Endothelial cell of umbilical vein (primary cell): Measurements from ENCODE around the gene MEGF11. TPM values are rescaled to one million over a fixed set of nuclear protein-coding genes. Genes with fewer than 3 reads are reported as not detected.

Experiments used
- BruUV-seq: library from RNA; stranded (reverse); fragments of 400-500 nt; replicated peaks from 2 replicates; lab custom pipeline; 2021; lab: Mats Ljungman, UMichigan
- CTCF ChIA-PET: fragments of 300-600, 350-600 bp; sonication (Branson Sonifier 250); formaldehyde crosslinking; loops from one replicate; lab custom pipeline; 2021; ENCODE audit warnings: antibody characterized with exemption, inconsistent platforms; lab: Charles Lee
- POLR2A ChIA-PET: fragments of 300-600, 350-600 bp; sonication (Branson Sonifier 250); formaldehyde crosslinking; loops from one replicate; lab custom pipeline; 2021; ENCODE audit warnings: antibody characterized with exemption, inconsistent platforms; lab: Charles Lee
- DNase-seq: peaks from one replicate; pipeline ENCODE4 v3.0.0-alpha.2; 2011; ENCODE audit warnings: low read depth, low spot score
- FAIRE-seq: peaks from 2 replicates; lab custom pipeline; 2011; peaks lifted over from hg19 to GRCh38; lab: Jason Lieb, UNC
- H2AFZ ChIP-seq: 2 replicates; pipeline ENCODE4 v1.6.0; 2012; ENCODE audit warnings: low read depth, low read length, control low read depth, inconsistent platforms
- H3K27ac ChIP-seq: 2 replicates; pipeline ENCODE4 v1.5.1; 2011; ENCODE audit warnings: low read depth, mild to moderate bottlenecking, control low read depth, low read length, moderate library complexity; ENCODE audit not compliant: insufficient read depth
- H3K27me3 ChIP-seq, 2 experiments: 2 replicates each; pipeline versions ENCODE4 v1.6.0 to v1.6.1; 2011; ENCODE audit warnings: low read length in 2 of 2, mixed read lengths in 1 of 2; ENCODE audit not compliant: control insufficient read depth in 2 of 2, insufficient read depth in 2 of 2
- H3K36me3 ChIP-seq, 2 experiments: 2 replicates in 1 of 2; 3 replicates in 1 of 2; pipeline ENCODE4 v1.5.1; 2011; ENCODE audit warnings: low read length in 2 of 2, mild to moderate bottlenecking in 1 of 2, moderate library complexity in 1 of 2; ENCODE audit not compliant: control insufficient read depth in 2 of 2, insufficient read depth in 2 of 2; ENCODE audit errors: extremely low read depth in 1 of 2
- H3K4me1 ChIP-seq: 3 replicates; pipeline ENCODE4 v1.5.1; 2011; ENCODE audit warnings: mild to moderate bottlenecking, low read length; ENCODE audit not compliant: control insufficient read depth, insufficient read depth; ENCODE audit errors: extremely low read depth
- H3K4me2 ChIP-seq: 2 replicates; pipeline ENCODE4 v1.6.1; 2011; ENCODE audit warnings: low read length, control low read depth, mixed read lengths; ENCODE audit not compliant: insufficient read depth
- H3K4me3 ChIP-seq, 3 experiments: fragments of 200-600 bp in 1 of 3; sonication (generic), shearing (Covaris generic) in 1 of 3; replicated peaks in 1 of 3; 2 replicates each; pipeline ENCODE4 v1.5.1; 2011 to 2016; ENCODE audit warnings: control low read depth in 3 of 3, low read length in 3 of 3, mild to moderate bottlenecking in 2 of 3, inconsistent platforms in 1 of 3, low read depth in 1 of 3, moderate library complexity in 1 of 3; ENCODE audit not compliant: insufficient read depth in 1 of 3
- H3K79me2 ChIP-seq: 2 replicates; pipeline ENCODE4 v1.6.0; 2012; ENCODE audit warnings: low read length, inconsistent platforms; ENCODE audit not compliant: control insufficient read depth, insufficient read depth
- H3K9ac ChIP-seq: replicated peaks from 2 replicates; pipeline ENCODE3; 2011; ENCODE audit warnings: low read length, control low read depth; ENCODE audit not compliant: insufficient read depth; ENCODE audit errors: extremely low read depth
- H3K9me1 ChIP-seq: replicated peaks from 3 replicates; pipeline ENCODE4 v1.6.0; 2011; ENCODE audit warnings: mild to moderate bottlenecking, low read length; ENCODE audit not compliant: control insufficient read depth, insufficient read depth; ENCODE audit errors: extremely low read depth
- H3K9me3 ChIP-seq: replicated peaks from 2 replicates; pipeline ENCODE4 v1.5.1; 2012; ENCODE audit warnings: low read length, inconsistent platforms; ENCODE audit not compliant: control insufficient read depth, insufficient read depth
- H4K20me1 ChIP-seq: replicated peaks from 2 replicates; pipeline ENCODE3; 2011; ENCODE audit warnings: mild to moderate bottlenecking, low read length; ENCODE audit not compliant: control insufficient read depth, insufficient read depth; ENCODE audit errors: extremely low read depth
- CTCF ChIP-seq, 2 donors: IDR thresholded peaks; 1 replicate in 1 of 2; 2 replicates in 1 of 2; pipeline ENCODE4 v1.5.1; 2011; ENCODE audit warnings: low read length in 2 of 2, mild to moderate bottlenecking in 2 of 2, moderate library complexity in 2 of 2, control low read depth in 1 of 2, inconsistent platforms in 1 of 2, low read depth in 1 of 2; ENCODE audit not compliant: insufficient read depth in 1 of 2; ENCODE audit errors: extremely low read depth in 1 of 2
- EZH2 ChIP-seq: IDR thresholded peaks from 2 replicates; pipeline ENCODE4 v1.6.1; 2012; ENCODE audit warnings: borderline replicate concordance, low read depth, mild to moderate bottlenecking, moderate library complexity, low read length, inconsistent platforms; ENCODE audit not compliant: severe bottlenecking
- FOS ChIP-seq: IDR thresholded peaks from 2 replicates; pipeline ENCODE4 v1.6.1; 2011; ENCODE audit warnings: mild to moderate bottlenecking, low read length, moderate library complexity, borderline replicate concordance; ENCODE audit not compliant: insufficient read depth
- GATA2 ChIP-seq: IDR thresholded peaks from 2 replicates; pipeline ENCODE4 v1.7.0; 2011; ENCODE audit warnings: low read depth, mild to moderate bottlenecking, moderate library complexity, mixed read lengths, low read length; ENCODE audit not compliant: insufficient read length, insufficient read depth
- JUN ChIP-seq: IDR thresholded peaks from 2 replicates; pipeline ENCODE4 v1.6.1; 2011; ENCODE audit warnings: borderline replicate concordance, low read depth; ENCODE audit not compliant: insufficient read length, insufficient read depth
- POLR2AphosphoS5 ChIP-seq: IDR thresholded peaks from 2 replicates; pipeline ENCODE4 v1.6.1; 2012; ENCODE audit warnings: low read depth, mild to moderate bottlenecking, control low read depth, low read length, moderate library complexity; ENCODE audit not compliant: insufficient read depth
- dilution Hi-C: fragments of 300-500 bp; cut with MboI; formaldehyde crosslinking; loops from one replicate; pipeline ENCODE4 v1.15.0; 2019; ENCODE audit warnings: low sequenced_read_pairs; ENCODE audit not compliant: extremely low pct_ligation_motif_present
- intact Hi-C: fragments of 100-400 bp; cut with micrococcal nuclease; formaldehyde crosslinking; loops from one replicate; pipeline ENCODE4 v1.10.0; 2022
- polyA plus RNA-seq, 4 experiments: library from polyadenylated mRNA; depleted of rRNA in 3 of 4; stranded (reverse) in 3 of 4; unstranded in 1 of 4; fragments of >200 nt; gene quantifications; 2 replicates each; pipeline versions ENCODE4 v1.2.1 to v1.2.3, GENCODE V29; 2011 to 2012; ENCODE audit warnings: missing spikeins in 1 of 4
- total RNA-seq: library from RNA; stranded (reverse); gene quantifications from 2 replicates; pipeline ENCODE4 v1.2.3, GENCODE V29; 2021

MEGF11 gene
- total and polyA plus RNA-seq, 2 donors (not counting 3 experiments of a cell fraction or from before 2014, with no cell fraction given) = not detected

- Histone ChIP-seq H3K27me3 (peaks cover 0 to 2% of the 10 kb centered on the region in 2 experiments), H3K4me1 (no peaks in the 10 kb centered on the region), H3K9me3 (no peaks in the 10 kb centered on the region), H3K4me2 (no peak overlapping the region), H3K9ac (no peak overlapping the region), H3K79me2 (no peaks in the 10 kb centered on the region), H3K4me3 (no peak overlapping the region), H3K36me3 (no peaks in the 10 kb centered on the region), H4K20me1 (no peaks in the 10 kb centered on the region), H3K9me1 (no peaks in the 10 kb centered on the region), H3K27ac (no peak overlapping the region), H2AFZ (no peak overlapping the region)
- POLR2A ChIA-PET = no interaction called here
- dilution Hi-C loops = no loop called here
- BruUV-seq = no TSS peak
- DNase-seq (no peak), FAIRE-seq (no peak)
- no peak for TF ChIP-seq POLR2AphosphoS5
- CTCF ChIA-PET = no interaction called here
- intact Hi-C loops = no loop called here
Measured at GRCh38 chr15:66154581-66154980, 99.0 kb downstream of the MEGF11 start.

DNA sequence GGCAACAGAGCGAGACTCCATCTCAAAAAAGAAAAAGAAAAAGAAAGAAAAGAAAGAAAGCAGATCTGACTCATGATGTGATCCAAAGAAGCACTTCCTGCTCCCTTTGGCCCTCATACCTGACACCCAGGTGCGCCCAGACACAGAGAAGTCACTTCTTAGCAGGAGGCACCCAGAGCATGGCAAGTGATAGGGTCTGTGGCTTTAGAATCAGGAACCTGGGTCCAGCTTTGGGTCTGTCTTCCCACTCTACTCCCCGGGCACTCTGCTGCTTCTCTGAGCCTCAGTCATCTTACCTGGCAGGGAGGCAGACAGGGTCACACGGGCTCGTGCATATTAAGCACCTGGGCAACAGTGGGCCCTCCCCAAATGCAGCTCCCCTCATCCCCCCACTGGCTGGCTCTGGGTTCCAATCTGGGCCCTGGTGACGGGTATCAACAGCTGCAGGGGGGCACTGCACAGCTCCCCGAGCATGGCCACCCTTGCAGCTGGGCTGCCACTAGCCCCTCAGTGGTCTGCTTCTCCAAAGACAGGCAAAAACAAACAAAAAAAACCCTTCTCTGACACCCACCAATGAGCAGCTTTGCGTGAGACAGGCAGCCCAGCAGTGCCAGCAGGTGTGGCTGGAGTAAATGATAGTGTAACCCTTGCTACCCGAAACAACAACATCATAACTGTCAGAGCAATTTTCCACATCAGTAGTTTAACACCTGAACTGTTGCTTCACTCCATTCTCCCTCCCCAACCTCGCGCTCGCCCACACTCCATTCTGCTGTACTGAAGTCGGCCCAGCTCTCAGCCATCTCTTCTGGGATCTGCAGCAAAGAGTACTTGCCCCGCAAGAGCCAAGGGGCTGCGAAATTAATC lies 99.8 kb downstream of the MEGF11 start:
- Histone ChIP-seq H3K9ac (no peak overlapping the region), H3K79me2 (no peaks in the 10 kb centered on the region), H3K9me3 (no peaks in the 10 kb centered on the region), H3K27me3 (peaks cover 0 to 2% of the 10 kb centered on the region in 2 experiments), H4K20me1 (no peaks in the 10 kb centered on the region), H3K9me1 (no peaks in the 10 kb centered on the region), H3K36me3 (no peaks in the 10 kb centered on the region), H2AFZ (no peak overlapping the region), H3K27ac (no peak overlapping the region), H3K4me3 (no peak overlapping the region), H3K4me1 (no peaks in the 10 kb centered on the region), H3K4me2 (no peak overlapping the region)
- no peak for DNase-seq
- ChIA-PET POLR2A (no interaction called here), CTCF (no interaction called here)
- dilution Hi-C loops = no loop called here
- intact Hi-C loops = no loop called here
- FAIRE-seq = no peak
- BruUV-seq = no TSS peak
- TF ChIP-seq POLR2AphosphoS5 (no peak), CTCF (IDR thresholded peaks at IDR 0.05; ENCODE audit: extremely low read depth in 1 of 2, insufficient read depth in 1 of 2, low read depth in 1 of 2, low read length in 2 of 2) (no peak), FOS (no peak), EZH2 (no peak), JUN (no peak), GATA2 (no peak)
